ENCODE data around the gene PIGN.

Gene PIGN

GRCh38 chr18:61993831-61994230 lies 193.0 kb downstream of the PIGN start:
- no peak for DNase-seq

GRCh38 chr18:61992923-61993322 lies 193.9 kb downstream of the PIGN start:
- no peak for DNase-seq

GRCh38 chr18:61992285-61992684 lies 194.6 kb downstream of the PIGN start:
- no peak for DNase-seq

- DNase-seq = no peak
These were observed 195.0 kb downstream of the PIGN start for GRCh38 chr18:61991836-61992235.

- DNase-seq = no peak
These were observed 195.7 kb downstream of the PIGN start for GRCh38 chr18:61991201-61991600.
